BE2C (cell line): ENCODE measurements around the gene DSEL.

Experiments
- DNase-seq: peaks from one replicate; pipeline ENCODE4 v3.0.0-alpha.2; 2020
- H3K27me3 ChIP-seq: fragments of 250-450 bp; sonication (Bioruptor Pico); 2 replicates; pipeline ENCODE4 v1.5.1; 2020; ENCODE audit warnings: mild to moderate bottlenecking
- H3K36me3 ChIP-seq: fragments of 250-450 bp; sonication (Bioruptor Pico); 2 replicates; pipeline ENCODE4 v1.5.1; 2020; ENCODE audit warnings: mild to moderate bottlenecking
- H3K4me1 ChIP-seq: fragments of 250-450 bp; sonication (Bioruptor Pico); 2 replicates; pipeline ENCODE4 v1.5.1; 2020
- H3K4me3 ChIP-seq: 2 replicates; pipeline ENCODE4 v1.5.1; 2011; ENCODE audit warnings: low read depth, low read length
- H3K9me3 ChIP-seq: fragments of 250-450 bp; sonication (Bioruptor Pico); 2 replicates; pipeline ENCODE4 v1.5.1; 2020
- TF ChIP-seq, protein P1 (sequence below): IDR thresholded peaks from 2 replicates; pipeline ENCODE4 v1.5.1; 2012; ENCODE audit warnings: mild to moderate bottlenecking, low read depth, low read length

DSEL gene

DNA sequence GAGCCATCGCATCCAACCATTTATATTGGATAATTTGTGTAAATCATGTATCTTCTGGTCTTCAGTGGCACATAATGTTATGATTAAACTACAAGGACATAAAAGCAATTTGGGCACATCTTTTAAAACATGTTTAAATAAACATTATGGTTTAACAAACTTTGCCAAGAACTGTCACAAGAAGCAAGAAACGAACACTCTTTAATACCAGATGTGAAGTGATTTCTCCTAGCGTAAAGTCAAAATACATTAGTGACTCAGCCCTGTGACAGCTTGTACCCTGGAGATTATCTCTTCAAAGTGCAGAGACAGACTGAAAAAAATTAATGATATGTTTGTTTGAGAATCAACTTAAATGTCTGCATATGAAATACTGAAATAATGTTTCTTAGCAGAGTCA lies 39.9 kb downstream of the DSEL start:
- TF ChIP-seq, protein P1, sequence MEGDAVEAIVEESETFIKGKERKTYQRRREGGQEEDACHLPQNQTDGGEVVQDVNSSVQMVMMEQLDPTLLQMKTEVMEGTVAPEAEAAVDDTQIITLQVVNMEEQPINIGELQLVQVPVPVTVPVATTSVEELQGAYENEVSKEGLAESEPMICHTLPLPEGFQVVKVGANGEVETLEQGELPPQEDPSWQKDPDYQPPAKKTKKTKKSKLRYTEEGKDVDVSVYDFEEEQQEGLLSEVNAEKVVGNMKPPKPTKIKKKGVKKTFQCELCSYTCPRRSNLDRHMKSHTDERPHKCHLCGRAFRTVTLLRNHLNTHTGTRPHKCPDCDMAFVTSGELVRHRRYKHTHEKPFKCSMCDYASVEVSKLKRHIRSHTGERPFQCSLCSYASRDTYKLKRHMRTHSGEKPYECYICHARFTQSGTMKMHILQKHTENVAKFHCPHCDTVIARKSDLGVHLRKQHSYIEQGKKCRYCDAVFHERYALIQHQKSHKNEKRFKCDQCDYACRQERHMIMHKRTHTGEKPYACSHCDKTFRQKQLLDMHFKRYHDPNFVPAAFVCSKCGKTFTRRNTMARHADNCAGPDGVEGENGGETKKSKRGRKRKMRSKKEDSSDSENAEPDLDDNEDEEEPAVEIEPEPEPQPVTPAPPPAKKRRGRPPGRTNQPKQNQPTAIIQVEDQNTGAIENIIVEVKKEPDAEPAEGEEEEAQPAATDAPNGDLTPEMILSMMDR = no peak
- no peaks in the 10 kb centered on the region for H3K36me3 ChIP-seq
- no peak for DNase-seq

DNA sequence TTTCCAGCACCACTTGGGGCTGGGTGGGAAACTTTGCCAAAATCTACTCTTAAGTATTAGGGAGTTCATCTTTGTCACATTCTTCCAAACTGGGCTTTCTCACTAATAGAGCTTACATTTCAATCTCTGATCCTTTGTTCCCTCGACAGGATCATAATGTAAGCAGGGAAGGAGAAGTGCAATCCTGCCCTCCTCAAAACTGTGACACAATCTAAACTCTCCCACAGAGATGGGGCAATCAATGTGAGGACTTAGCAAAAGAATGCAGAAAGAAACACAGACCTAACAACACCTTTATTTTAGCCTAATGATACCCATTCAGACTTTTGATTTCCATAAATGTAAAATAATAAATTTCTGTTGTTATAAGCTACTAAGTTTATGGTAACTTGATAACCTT lies 40.8 kb downstream of the DSEL start:
- Histone ChIP-seq H3K4me3 (no peak overlapping the region), H3K4me1 (no peaks in the 10 kb centered on the region), H3K9me3 (no peaks in the 10 kb centered on the region), H3K27me3 (no peaks in the 10 kb centered on the region), H3K36me3 (no peaks in the 10 kb centered on the region)
- TF ChIP-seq, protein P1 = no peak
- no peak for DNase-seq

More for the DNA sequence above, 39.9 kb downstream of the DSEL start:
- H3K4me3 ChIP-seq = no peak overlapping the region
- H3K9me3 ChIP-seq = no peaks in the 10 kb centered on the region
- no peaks in the 10 kb centered on the region for H3K27me3 ChIP-seq
- H3K4me1 ChIP-seq = no peaks in the 10 kb centered on the region

DNA sequence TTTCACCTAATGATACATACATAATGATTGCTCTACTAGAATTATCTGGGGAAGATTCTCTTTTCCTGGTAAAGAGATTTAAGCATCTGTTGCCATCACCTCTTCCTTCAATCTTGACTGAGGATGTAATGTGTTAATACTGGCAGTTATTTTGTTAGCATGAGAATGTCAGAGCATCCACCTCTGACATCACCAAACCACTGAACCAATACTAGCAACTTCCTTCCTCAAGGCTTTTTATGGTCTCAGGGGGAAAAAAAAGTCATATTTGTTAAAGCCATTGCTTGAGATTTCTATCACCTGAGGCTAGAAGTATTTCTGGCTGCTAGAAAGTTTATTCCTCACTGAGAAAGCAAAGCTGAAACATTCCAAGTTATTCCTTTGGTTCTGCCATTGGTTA lies 48.5 kb downstream of the DSEL start:
- no peaks in the 10 kb centered on the region for H3K27me3 ChIP-seq
- H3K4me1 ChIP-seq = no peaks in the 10 kb centered on the region
- no peaks in the 10 kb centered on the region for H3K36me3 ChIP-seq
- TF ChIP-seq, protein P1 = no peak
- H3K4me3 ChIP-seq = no peak overlapping the region
- no peaks in the 10 kb centered on the region for H3K9me3 ChIP-seq
- DNase-seq = no peak

DNA sequence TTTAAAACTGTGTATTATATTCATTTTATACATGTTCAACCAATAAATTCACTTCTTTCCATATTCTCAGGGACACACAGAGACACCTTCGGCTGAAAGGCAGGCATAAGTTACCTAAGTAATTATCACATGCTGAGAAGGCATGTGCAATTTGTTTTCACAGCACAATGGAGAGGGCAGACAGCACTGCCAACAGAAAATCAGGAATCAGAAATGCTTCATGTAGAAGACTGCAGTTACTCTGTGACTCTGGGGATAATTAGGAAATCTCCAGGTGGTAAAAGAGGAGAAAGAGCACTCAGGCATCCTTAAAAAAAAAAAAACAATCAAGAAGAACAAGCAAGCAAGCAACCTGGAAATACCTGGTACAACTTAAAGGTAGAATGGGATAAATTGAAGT lies 49.3 kb downstream of the DSEL start:
- Histone ChIP-seq H3K27me3 (no peaks in the 10 kb centered on the region), H3K36me3 (no peaks in the 10 kb centered on the region), H3K4me3 (no peak overlapping the region), H3K9me3 (no peaks in the 10 kb centered on the region), H3K4me1 (no peaks in the 10 kb centered on the region)
- DNase-seq = no peak
- TF ChIP-seq, protein P1 = no peak

DNA sequence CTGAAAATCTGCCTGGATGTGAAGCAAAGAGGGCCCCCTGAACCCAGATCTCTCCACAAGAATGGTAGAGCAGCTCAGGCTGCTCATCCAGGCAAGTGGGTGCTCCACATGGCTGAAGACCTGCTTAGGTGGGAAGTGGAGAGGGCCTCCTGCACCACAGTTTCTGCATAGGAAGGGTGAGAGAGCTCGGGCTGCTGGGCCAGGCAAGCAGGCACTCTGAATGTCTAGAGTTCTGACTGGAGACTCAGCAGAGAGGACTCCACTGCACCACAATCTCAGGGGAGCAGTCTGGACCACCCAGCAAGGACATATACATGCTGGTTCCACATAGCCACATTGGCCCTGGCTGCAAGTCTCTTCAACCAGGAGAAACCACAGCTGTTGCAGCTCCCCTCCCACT lies 52.0 kb downstream of the DSEL start:
- no peak overlapping the region for H3K4me3 ChIP-seq
- no peaks in the 10 kb centered on the region for H3K9me3 ChIP-seq
- no peaks in the 10 kb centered on the region for H3K27me3 ChIP-seq
- H3K4me1 ChIP-seq = no peaks in the 10 kb centered on the region
- no peak for DNase-seq
- TF ChIP-seq, protein P1 = no peak
- H3K36me3 ChIP-seq = no peaks in the 10 kb centered on the region

DNA sequence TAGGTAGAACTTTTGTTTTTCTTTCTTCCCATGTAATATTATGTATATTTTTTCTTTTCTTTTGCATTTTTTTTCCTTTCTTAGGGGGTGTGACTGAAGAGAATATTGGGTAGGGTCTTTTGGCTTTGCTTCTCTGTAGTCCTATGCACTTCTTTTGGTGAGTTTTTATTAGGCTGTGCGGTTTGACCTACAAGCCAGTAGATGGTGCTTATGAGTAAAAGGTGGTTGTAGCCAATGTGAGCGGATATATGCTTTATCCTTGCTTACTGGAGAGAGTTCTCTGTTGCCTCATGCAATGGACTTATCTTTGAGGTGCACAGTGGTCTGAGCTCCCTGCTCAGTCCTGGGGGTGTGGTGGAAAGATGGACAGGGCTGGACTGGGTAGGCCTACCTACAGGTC lies 52.7 kb downstream of the DSEL start:
- no peaks in the 10 kb centered on the region for H3K9me3 ChIP-seq
- no peaks in the 10 kb centered on the region for H3K27me3 ChIP-seq
- no peaks in the 10 kb centered on the region for H3K4me1 ChIP-seq
- no peaks in the 10 kb centered on the region for H3K36me3 ChIP-seq
- no peak overlapping the region for H3K4me3 ChIP-seq
- TF ChIP-seq, protein P1 = peak; percentile 57
- no peak for DNase-seq
